GM18909 (cell line): ENCODE data around the gene MYOM3.

Experiments
- ATAC-seq: cut with Tn5 transposase; IDR thresholded peaks from one replicate; pipeline ENCODE4 v1.9.1; 2021; ENCODE audit warnings: mild to moderate bottlenecking; ENCODE audit not compliant: unreplicated experiment, poor library complexity

Gene MYOM3

GRCh38 chr1:24098943-24099638 lies 12.8 kb downstream of the MYOM3 start:
- ATAC-seq: no peak

DNA sequence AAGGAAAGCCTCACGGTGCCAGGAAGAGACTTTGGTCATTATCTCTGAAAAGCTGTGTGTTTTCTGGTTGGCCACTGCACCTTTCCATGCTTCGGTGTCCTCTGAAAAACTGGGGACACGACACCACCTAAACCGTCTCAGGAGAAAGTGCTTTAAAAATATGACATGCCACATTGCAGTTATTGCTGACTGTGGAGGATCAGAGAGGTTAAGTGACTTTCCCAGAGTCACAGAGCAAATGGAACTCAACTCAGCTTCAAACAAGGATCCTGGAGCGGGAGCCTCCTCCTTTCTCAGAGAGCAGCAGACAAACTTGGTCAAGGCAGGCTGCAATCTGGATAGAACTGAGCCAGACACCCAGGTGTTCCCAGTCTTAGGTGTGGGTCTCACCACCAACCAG lies 13.8 kb downstream of the MYOM3 start:
- ATAC-seq: no peak

DNA sequence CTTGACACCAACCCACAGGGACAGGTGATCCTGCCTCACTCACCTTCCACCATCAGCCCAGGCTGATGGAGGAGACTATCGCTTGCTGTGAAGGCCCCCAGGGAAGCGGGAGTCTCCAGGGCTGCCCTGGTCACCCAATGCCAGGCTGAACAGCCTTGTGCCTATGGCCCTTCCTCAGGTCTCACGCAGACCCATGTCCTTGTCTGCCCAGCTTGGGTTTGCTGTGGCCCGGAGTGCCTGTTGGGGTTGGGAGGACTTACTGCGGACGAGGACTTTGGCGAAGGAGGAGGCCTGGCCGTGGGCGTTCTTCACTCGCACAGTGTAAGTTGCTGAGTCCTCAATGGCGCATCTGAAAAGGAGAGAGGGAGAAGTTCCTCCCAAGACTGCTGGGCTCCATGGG lies 14.3 kb downstream of the MYOM3 start:
- ATAC-seq: no peak

- ATAC-seq: no peak
These were observed 15.2 kb downstream of the MYOM3 start for GRCh38 chr1:24096739-24097103.

DNA sequence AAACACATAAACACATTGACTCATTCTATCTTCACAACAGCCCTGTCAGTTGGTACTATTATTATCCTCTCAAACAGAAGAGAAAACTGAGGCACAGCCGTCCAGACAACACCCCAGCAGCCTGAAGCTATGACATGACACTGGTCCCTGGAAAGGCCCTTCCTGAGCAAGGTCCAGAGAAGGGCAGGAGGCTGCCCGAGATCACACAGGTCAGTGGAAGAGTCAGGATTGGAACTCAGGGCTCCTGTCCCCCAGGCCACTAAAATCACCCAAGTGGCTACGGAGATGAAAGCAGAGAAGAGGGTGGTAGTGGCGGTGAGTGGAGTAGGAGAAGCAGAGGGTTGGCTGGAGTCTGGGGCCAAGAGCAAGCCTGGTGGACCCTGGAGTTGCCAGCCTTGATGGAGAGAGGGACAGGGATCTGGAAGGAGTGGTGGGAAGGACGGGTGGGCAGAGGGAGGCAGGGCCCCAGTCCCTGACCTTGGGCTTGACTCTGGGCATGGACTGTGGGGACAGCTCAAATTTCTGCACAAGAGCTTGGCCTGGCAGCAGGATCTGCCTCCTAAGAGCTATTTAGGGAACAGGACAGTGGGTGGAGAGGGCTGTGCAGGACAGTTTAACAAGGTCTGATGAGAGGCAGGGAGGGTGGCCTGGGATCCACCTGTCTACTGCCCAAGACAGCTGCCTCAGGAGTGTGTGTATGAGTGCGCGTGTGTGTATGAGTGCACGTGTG lies 15.8 kb downstream of the MYOM3 start:
- no peak for ATAC-seq

DNA sequence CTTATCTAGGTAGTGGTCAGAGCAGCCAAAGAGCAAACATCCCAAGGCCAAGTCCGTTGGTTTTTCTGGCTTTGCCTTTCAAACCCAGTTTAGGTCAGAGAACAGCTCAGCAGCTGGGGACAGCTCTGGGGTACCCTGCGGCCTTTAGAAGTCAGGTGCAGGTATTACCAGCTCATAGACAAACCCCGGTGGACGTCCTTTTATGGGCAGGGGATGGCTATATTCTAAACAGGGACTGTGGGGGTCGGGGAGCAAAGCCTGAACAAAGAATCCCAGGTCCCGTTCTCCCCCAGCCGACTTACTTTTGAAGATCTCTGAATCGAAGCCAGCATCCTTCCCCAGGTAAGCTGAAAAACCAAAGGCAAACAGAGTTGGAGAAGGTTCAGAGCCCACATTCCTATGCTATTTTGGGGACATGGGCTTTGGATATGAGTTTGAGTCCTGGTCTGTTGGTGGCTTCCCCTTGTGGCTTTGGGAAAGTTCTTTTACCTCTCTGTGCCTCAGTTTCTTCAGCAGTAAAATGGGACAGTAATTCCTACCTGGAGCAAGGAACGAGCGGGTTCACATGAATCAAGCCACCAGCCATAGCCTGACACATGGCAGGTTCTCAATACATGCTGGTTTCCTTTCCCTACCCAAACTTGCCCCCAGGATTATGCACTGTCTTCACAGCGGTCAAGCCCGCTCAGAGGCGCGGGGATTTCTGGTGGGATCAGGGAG lies 16.6 kb downstream of the MYOM3 start:
- no peak for ATAC-seq

GRCh38 chr1:24094554-24094953 lies 17.4 kb downstream of the MYOM3 start:
- no peak for ATAC-seq

DNA sequence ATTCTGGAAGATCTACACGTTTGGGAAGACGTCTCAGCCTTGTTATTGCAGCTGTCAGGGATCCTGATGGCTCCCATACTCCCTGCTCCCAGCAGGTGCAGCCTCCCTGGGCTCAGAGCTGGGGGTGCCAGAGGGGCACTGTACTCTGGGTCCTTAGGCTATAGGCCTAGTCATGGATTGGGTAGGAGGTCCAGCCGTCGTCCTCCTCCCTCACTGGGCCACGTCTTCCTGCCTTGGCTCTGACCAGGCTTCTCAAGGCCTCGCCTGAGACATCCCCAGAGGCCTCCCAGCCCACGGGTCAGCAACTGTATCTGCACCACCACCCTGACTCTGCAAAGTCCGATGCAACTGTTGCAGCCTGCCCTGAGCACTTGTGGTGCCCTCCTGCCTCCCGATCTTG lies 18.2 kb downstream of the MYOM3 start:
- no peak for ATAC-seq

- no peak for ATAC-seq
These were observed 19.0 kb downstream of the MYOM3 start for GRCh38 chr1:24092979-24093378.

DNA sequence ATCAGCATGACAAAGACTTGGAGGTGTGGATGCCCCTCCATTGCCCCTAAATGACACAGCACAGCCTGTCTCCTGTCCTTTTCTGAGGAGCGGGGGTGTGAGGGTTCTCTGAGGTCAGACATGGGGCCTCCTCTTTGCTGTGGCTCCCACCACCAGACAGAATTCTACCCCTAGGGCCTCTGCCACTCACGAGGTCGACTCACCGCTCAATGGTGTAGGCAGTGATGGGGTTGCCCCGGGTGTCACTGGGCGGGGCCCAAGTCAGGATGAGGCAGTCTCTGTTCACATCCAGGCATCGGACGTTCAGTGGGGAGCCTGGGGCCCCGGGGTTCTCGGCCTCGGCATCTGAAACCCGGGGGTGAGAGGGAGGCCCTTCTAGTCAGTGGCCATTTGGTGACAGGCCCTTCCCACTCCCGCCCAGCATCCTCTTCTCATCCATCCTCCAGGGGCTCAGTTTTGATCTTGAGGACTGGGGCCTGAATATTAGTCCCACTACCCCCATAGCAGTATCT lies 19.9 kb downstream of the MYOM3 start:
- no peak for ATAC-seq

GRCh38 chr1:24090736-24091135 lies 21.2 kb downstream of the MYOM3 start:
- ATAC-seq: no peak

DNA sequence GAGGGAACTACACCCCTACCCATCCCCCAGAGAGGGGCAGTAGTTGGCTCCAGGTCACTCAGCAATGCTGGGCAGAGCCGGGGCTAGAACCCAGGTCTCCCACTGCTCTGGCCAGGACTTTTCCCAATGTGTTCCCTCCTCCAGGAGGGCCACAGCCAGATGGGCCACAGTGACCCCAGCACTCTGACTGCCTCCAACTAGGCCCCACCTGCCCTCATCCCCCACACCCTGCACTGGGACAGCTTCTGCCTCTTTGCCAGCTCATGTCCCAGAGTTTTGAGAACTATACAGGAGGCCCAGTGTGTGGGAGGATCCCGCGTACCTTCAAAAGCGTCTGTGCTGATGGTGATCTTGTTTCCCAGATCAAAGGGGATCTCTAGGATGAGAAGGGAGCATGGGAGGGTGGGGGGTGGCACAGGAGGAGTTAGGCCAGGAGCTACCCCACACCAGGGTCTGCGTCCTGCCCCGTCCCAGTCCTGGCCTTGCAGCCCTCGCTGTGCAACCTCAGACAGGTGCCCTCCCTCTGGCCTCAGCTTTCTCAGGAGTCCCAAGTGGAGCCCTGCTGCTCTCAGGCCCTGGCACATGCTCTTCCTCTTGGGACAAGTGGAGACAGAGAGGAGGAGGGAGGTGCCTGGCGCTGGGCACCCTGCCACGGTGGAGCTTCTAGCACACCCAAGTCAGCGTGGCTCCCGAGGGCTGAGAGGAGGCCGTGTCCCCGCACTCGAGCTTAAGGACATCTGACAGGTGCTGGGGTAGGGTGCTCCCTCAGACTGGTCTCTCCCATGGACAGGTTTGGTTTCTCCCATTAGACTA lies 22.0 kb downstream of the MYOM3 start:
- no peak for ATAC-seq

GRCh38 chr1:24089027-24089742 lies 22.8 kb downstream of the MYOM3 start:
- ATAC-seq: no peak

DNA sequence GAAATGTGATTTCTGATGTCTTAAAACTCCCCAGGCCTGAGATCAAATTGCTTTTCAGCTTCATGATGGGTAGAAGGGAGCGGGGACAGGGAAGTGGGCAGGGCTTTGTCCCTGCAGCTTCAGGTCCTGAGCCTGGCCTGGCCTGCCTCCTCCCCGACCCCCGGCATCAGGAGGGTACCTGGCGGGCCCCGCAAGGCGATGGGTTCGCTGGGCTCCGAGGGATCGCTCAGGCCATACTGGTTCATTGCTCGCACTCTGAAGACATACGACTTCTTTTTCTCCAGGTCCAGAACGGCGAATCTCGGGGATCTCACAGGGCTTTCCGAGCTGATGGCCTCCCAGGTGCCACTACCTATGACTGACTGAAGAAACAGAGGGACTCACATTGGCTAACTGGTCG lies 25.5 kb downstream of the MYOM3 start:
- ATAC-seq: no peak

GRCh38 chr1:24085546-24085945 lies 26.4 kb downstream of the MYOM3 start:
- ATAC-seq: no peak

- no peak for ATAC-seq
These were observed 26.9 kb downstream of the MYOM3 start for GRCh38 chr1:24085007-24085406.

DNA sequence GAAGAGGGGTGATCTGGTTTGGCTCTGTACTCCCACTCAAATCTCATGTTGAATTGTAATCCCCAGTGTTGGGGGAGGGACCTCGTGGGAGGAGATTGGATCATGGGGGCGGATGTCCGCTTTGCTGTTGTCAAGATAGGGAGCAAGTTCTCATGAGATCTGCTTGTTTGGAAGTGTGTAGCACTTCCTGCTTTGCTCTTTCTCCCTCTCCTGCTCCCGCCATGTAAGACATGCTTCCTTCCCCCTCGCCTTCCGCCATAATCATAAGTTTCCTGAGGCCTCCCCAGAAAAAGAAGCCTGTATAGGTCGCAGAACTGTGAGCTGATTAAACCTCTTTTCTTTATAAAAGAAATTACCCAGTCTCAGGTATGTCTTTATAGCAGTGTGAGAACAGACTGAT lies 27.9 kb downstream of the MYOM3 start:
- no peak for ATAC-seq

DNA sequence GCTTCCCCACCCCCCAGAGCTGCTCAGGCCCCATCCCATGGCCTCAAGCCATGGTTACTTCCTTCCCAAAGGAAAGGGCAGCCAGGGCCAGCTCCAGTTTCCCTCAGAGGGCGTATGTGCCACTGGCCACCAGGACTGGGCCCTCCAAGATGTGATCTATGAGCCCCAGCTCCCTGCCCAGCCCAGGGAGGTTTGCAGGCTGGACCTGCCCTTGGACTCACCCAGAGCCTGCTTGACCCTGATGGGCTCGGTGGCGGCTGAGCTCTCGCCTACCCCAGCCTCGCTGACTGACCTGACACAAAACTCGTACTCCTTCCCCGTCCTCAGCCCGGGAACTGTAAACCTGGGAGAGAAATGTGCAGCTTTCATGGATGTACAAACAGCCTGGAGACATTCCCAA lies 29.6 kb downstream of the MYOM3 start:
- ATAC-seq: no peak

- no peak for ATAC-seq
These were observed 30.7 kb downstream of the MYOM3 start for GRCh38 chr1:24081190-24081589.

GRCh38 chr1:24080131-24080530 lies 31.8 kb downstream of the MYOM3 start:
- no peak for ATAC-seq
